ENCODE measurements around the gene AASS.
A peak's percentile ranks its signal among the peaks of the same experiment; 100 is the strongest.
"Not testable (repeated sequence)": the region's sequence is repeated elsewhere in the genome, so short reads cannot be mapped to it uniquely, and the experiment has no call there.

AASS gene

GRCh38 chr7:122143751-122144711 lies at the start of gene AASS:
Gene AASS, minus strand, starts transcription at chr7:122144249. Its CDS starts 10,523 bp downstream, at chr7:122133726.
- peak; percentile 56 for DNase-seq

- DNase-seq: no peak
Observed at GRCh38 chr7:122188785-122189184, 44.7 kb upstream of the AASS start.

GRCh38 chr7:122183106-122183505 lies 39.1 kb upstream of the AASS start:
- no peak for DNase-seq

GRCh38 chr7:122182081-122182480 lies 38.0 kb upstream of the AASS start:
- DNase-seq: no peak

- DNase-seq: not testable (repeated sequence)
Observed at GRCh38 chr7:122172144-122172543, 28.1 kb upstream of the AASS start.

GRCh38 chr7:122166740-122167139 lies 22.7 kb upstream of the AASS start:
- no peak for DNase-seq

- DNase-seq: no peak
Observed at GRCh38 chr7:122166275-122166674, 22.2 kb upstream of the AASS start.

GRCh38 chr7:122161628-122162027 lies 17.6 kb upstream of the AASS start:
- no peak for DNase-seq

- DNase-seq: no peak
Observed at GRCh38 chr7:122155566-122155965, 11.5 kb upstream of the AASS start.

- DNase-seq: no peak
Observed at GRCh38 chr7:122148878-122149277, 4.8 kb upstream of the AASS start.

GRCh38 chr7:122148081-122148480 lies 4.0 kb upstream of the AASS start:
- no peak for DNase-seq

- no peak for DNase-seq
Observed at GRCh38 chr7:122145937-122146645, 2.0 kb upstream of the AASS start.

GRCh38 chr7:122143376-122143750 lies 686 bp downstream of the AASS start:
- DNase-seq: no peak

GRCh38 chr7:122140918-122141317 lies 3.1 kb downstream of the AASS start:
- DNase-seq: no peak

- DNase-seq: no peak
Observed at GRCh38 chr7:122137251-122138077, 6.6 kb downstream of the AASS start.

GRCh38 chr7:122136639-122137245 lies 7.3 kb downstream of the AASS start:
- DNase-seq: no peak

- no peak for DNase-seq
Observed at GRCh38 chr7:122136078-122136477, 8.0 kb downstream of the AASS start.

- no peak for DNase-seq
Observed at GRCh38 chr7:122135275-122135674, 8.8 kb downstream of the AASS start.

- not testable (repeated sequence) for DNase-seq
Observed at GRCh38 chr7:122134793-122135192, 9.3 kb downstream of the AASS start.

GRCh38 chr7:122133477-122133876 lies 10.6 kb downstream of the AASS start:
- no peak for DNase-seq

- no peak for DNase-seq
Observed at GRCh38 chr7:122132341-122132740, 11.7 kb downstream of the AASS start.

- DNase-seq: no peak
Observed at GRCh38 chr7:122123746-122124145, 20.3 kb downstream of the AASS start.

- no peak for DNase-seq
Observed at GRCh38 chr7:122118757-122119156, 25.3 kb downstream of the AASS start.

Measured in NCI-H2107 (cell line).